HepG2 (cell line): Measurements from ENCODE around the gene GPR137. TPM values are rescaled to one million over a fixed set of nuclear protein-coding genes. Genes with fewer than 3 reads are reported as not detected.

ENCODE experiments used
- ATM ChIP-seq: fragments of 450-650 bp; IDR thresholded peaks from 2 replicates; pipeline ENCODE4 v1.7.1; 2017; ENCODE audit warnings: mild to moderate bottlenecking, borderline replicate concordance
- FOXO1 ChIP-seq: sonication (generic); formaldehyde crosslinking; IDR thresholded peaks from 2 replicates; pipeline ENCODE4 v1.4.0; 2020; ENCODE audit warnings: missing genetic modification reagents
- GPBP1L1 ChIP-seq: sonication (generic); formaldehyde crosslinking; IDR thresholded peaks from 2 replicates; pipeline ENCODE4 v1.5.0; 2020; ENCODE audit warnings: mild to moderate bottlenecking, missing genetic modification reagents
- HNF4A ChIP-seq: sonication (generic); formaldehyde crosslinking; IDR thresholded peaks from 2 replicates; pipeline ENCODE4 v1.4.0; 2020; ENCODE audit warnings: missing genetic modification reagents
- KLF13 ChIP-seq: sonication (generic); formaldehyde crosslinking; IDR thresholded peaks from 2 replicates; pipeline ENCODE4 v1.4.0; 2020; ENCODE audit warnings: mild to moderate bottlenecking, missing genetic modification reagents
- POLR2AphosphoS2 ChIP-seq: IDR thresholded peaks from 2 replicates; pipeline ENCODE4 v1.6.1; 2011; ENCODE audit warnings: low read depth, low read length, improper control_type of control experiment
- PRMT3 ChIP-seq: sonication (generic); formaldehyde crosslinking; IDR thresholded peaks from 2 replicates; pipeline ENCODE4 v1.8.1; 2022; ENCODE audit warnings: low read depth, mild to moderate bottlenecking, moderate library complexity, missing genetic modification reagents, borderline replicate concordance
- REPIN1 ChIP-seq: sonication (generic); formaldehyde crosslinking; IDR thresholded peaks from 2 replicates; pipeline ENCODE4 v1.8.0; 2022; ENCODE audit warnings: missing genetic modification reagents, low read depth, mild to moderate bottlenecking, borderline replicate concordance
- TRAFD1 ChIP-seq: sonication (generic); formaldehyde crosslinking; IDR thresholded peaks from 2 replicates; pipeline ENCODE4 v1.5.1; 2020; ENCODE audit warnings: missing genetic modification reagents, mild to moderate bottlenecking, borderline replicate concordance
- ZBTB26 ChIP-seq: IDR thresholded peaks from 2 replicates; pipeline ENCODE4 v1.6.1; 2016; ENCODE audit warnings: missing compliant biosample characterization, missing genetic modification reagents, borderline replicate concordance
- ZFP36L2 ChIP-seq: sonication (generic); formaldehyde crosslinking; IDR thresholded peaks from 2 replicates; pipeline ENCODE4 v1.4.0; 2020; ENCODE audit warnings: missing genetic modification reagents
- ZNF138 ChIP-seq: sonication (generic); formaldehyde crosslinking; IDR thresholded peaks from 2 replicates; pipeline ENCODE4 v1.5.0; 2020; ENCODE audit warnings: mild to moderate bottlenecking, low read depth, missing genetic modification reagents
- ZNF18 ChIP-seq: sonication (generic); formaldehyde crosslinking; IDR thresholded peaks from 2 replicates; pipeline ENCODE4 v1.8.0; 2022; ENCODE audit warnings: mild to moderate bottlenecking, missing genetic modification reagents; ENCODE audit not compliant: insufficient replicate concordance
- ZNF232 ChIP-seq: sonication (generic); formaldehyde crosslinking; IDR thresholded peaks from 2 replicates; pipeline ENCODE4 v1.4.0; 2020; ENCODE audit warnings: missing genetic modification reagents, borderline replicate concordance
- ZNF282 ChIP-seq: fragments of 450-650 bp; IDR thresholded peaks from 2 replicates; pipeline ENCODE4 v1.6.1; 2018; ENCODE audit not compliant: partially characterized antibody
- ZNF383 ChIP-seq: sonication (generic); formaldehyde crosslinking; IDR thresholded peaks from 2 replicates; pipeline ENCODE4 v1.4.0; 2020; ENCODE audit warnings: missing genetic modification reagents, mild to moderate bottlenecking, borderline replicate concordance
- ZNF557 ChIP-seq: sonication (generic); formaldehyde crosslinking; IDR thresholded peaks from 2 replicates; pipeline ENCODE4 v1.4.0; 2020; ENCODE audit warnings: missing genetic modification reagents
- ZNF761 ChIP-seq: sonication (generic); formaldehyde crosslinking; conservative IDR thresholded peaks from 2 replicates; pipeline ENCODE4 v1.4.0; 2020; ENCODE audit warnings: mild to moderate bottlenecking, missing genetic modification reagents
- polyA plus RNA-seq, 8 experiments: library from polyadenylated mRNA; depleted of rRNA in 3 of 8; stranded (reverse) in 7 of 8; unstranded in 1 of 8; fragments of >200 nt; fragmentation: Illumina TruSeq in 4 of 8; extraction: Trizol in 4 of 8; gene quantifications; 2 replicates each; pipeline versions ENCODE4 v1.2.1 to v1.2.3, GENCODE V29; 2011 to 2016; ENCODE audit warnings: low read depth in 4 of 8, missing spikeins in 1 of 8, mixed read lengths in 1 of 8; ENCODE audit not compliant: insufficient read depth in 1 of 8
- total RNA-seq, 5 experiments: library from RNA; depleted of rRNA; stranded (reverse); fragments of >200 nt; fragmentation: Illumina TruSeq; extraction: Trizol; gene quantifications; 2 replicates each; pipeline ENCODE4 v1.2.3, GENCODE V29; 2016; ENCODE audit warnings: low read depth in 1 of 5
- TF ChIP-seq, protein P1 (sequence below): sonication (generic); formaldehyde crosslinking; IDR thresholded peaks from 2 replicates; pipeline ENCODE4 v1.4.0; 2020; ENCODE audit warnings: mild to moderate bottlenecking, missing genetic modification reagents
- TF ChIP-seq, protein P2 (sequence below): sonication (generic); formaldehyde crosslinking; IDR thresholded peaks from 2 replicates; pipeline ENCODE4 v1.8.0; 2022; ENCODE audit warnings: missing genetic modification reagents, mild to moderate bottlenecking, moderate library complexity, borderline replicate concordance
- TF ChIP-seq, protein P3 (sequence below): sonication (generic); formaldehyde crosslinking; IDR thresholded peaks from 2 replicates; pipeline ENCODE4 v1.4.0; 2020; ENCODE audit warnings: missing genetic modification reagents

The GPR137 gene
- total and polyA plus RNA-seq, 2 of the 13 experiments (the other 11 are each of a cell fraction or from before 2014, with no cell fraction given): 8.5 to 13.2 TPM

- TF ChIP-seq ZNF18 (CRISPR knock-in tag): no peak
- no peak for TF ChIP-seq ZNF282
- TF ChIP-seq, protein P1, sequence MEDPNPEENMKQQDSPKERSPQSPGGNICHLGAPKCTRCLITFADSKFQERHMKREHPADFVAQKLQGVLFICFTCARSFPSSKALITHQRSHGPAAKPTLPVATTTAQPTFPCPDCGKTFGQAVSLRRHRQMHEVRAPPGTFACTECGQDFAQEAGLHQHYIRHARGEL (CRISPR knock-in tag): no peak
- TF ChIP-seq, protein P2, sequence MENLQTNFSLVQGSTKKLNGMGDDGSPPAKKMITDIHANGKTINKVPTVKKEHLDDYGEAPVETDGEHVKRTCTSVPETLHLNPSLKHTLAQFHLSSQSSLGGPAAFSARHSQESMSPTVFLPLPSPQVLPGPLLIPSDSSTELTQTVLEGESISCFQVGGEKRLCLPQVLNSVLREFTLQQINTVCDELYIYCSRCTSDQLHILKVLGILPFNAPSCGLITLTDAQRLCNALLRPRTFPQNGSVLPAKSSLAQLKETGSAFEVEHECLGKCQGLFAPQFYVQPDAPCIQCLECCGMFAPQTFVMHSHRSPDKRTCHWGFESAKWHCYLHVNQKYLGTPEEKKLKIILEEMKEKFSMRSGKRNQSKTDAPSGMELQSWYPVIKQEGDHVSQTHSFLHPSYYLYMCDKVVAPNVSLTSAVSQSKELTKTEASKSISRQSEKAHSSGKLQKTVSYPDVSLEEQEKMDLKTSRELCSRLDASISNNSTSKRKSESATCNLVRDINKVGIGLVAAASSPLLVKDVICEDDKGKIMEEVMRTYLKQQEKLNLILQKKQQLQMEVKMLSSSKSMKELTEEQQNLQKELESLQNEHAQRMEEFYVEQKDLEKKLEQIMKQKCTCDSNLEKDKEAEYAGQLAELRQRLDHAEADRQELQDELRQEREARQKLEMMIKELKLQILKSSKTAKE (CRISPR knock-in tag): peak; percentile 96
- TF ChIP-seq GPBP1L1 (CRISPR knock-in tag): no peak
- peak; percentile 53; the same call in 1 of the 2 replicates for TF ChIP-seq FOXO1 (CRISPR knock-in tag)
- TF ChIP-seq ZNF232: no peak
- no peak for TF ChIP-seq TRAFD1 (CRISPR knock-in tag)
- no peak for TF ChIP-seq KLF13
- TF ChIP-seq ATM: no peak
- no peak for TF ChIP-seq ZNF761
- TF ChIP-seq ZNF383 (CRISPR knock-in tag): no peak
- TF ChIP-seq, protein P3, sequence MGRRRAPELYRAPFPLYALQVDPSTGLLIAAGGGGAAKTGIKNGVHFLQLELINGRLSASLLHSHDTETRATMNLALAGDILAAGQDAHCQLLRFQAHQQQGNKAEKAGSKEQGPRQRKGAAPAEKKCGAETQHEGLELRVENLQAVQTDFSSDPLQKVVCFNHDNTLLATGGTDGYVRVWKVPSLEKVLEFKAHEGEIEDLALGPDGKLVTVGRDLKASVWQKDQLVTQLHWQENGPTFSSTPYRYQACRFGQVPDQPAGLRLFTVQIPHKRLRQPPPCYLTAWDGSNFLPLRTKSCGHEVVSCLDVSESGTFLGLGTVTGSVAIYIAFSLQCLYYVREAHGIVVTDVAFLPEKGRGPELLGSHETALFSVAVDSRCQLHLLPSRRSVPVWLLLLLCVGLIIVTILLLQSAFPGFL (CRISPR knock-in tag): no peak
- 0 out of 2 replicates have a peak, but pooled peaks have one; percentile 38 for TF ChIP-seq ZBTB26 (CRISPR knock-in tag)
- peak; percentile 44 for TF ChIP-seq HNF4A (CRISPR knock-in tag)
- TF ChIP-seq PRMT3 (CRISPR knock-in tag): no peak
- TF ChIP-seq ZNF557: no peak
- no peak for TF ChIP-seq POLR2AphosphoS2
- 0 out of 2 replicates have a peak, but pooled peaks have one; percentile 24 for TF ChIP-seq REPIN1 (CRISPR knock-in tag)
- no peak for TF ChIP-seq ZNF138
- no peak for TF ChIP-seq ZFP36L2 (CRISPR knock-in tag)
Measured at GRCh38 chr11:64237484-64237951, 48.1 kb upstream of the GPR137 start (continued).
